ENCODE measurements around the gene NOL11.
"Not testable (repeated sequence)": the region's sequence is repeated elsewhere in the genome, so short reads cannot be mapped to it uniquely, and the experiment has no call there.

Gene NOL11

GRCh38 chr17:67756766-67757165 lies 39.0 kb downstream of the NOL11 start:
- DNase-seq = not testable (repeated sequence)

DNA sequence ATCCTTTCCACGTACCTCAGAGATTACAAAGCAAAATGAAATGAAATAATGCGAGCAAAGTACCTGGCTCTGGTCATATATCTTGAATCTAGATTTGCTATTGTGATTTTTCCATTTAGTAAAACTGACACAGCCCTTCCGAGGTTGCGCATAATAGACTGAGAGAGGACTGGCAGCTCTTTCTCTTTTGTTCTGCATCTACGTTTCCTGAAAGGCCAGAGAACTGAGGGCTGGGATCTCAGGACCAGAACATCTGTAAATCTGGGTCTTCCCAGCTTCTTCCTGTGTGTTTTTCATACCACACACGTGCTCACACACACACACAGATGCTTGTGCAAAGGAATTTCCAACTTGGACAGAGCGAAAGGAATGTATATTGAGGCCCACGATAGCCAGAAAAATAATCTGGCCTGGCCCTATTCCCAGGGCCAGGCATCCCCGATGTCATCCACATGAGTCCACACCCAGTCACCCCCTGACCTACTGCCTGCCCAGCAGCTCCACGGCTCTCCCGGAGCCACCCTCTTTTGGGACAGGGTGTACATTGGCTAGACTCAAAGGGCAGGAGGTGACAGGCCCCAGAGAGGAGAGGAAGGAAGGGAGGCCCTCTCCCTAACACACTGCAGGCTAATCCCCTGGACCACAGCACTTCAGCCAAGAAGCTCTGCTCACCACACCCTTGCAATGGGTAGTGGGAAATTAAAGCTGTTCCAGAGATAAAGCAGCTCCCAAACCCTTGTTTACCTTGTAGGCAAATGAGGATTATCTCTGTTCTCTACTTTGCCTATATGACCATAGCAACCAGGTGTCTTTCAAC lies 41.8 kb downstream of the NOL11 start:
- peak; percentile 68 for DNase-seq

DNA sequence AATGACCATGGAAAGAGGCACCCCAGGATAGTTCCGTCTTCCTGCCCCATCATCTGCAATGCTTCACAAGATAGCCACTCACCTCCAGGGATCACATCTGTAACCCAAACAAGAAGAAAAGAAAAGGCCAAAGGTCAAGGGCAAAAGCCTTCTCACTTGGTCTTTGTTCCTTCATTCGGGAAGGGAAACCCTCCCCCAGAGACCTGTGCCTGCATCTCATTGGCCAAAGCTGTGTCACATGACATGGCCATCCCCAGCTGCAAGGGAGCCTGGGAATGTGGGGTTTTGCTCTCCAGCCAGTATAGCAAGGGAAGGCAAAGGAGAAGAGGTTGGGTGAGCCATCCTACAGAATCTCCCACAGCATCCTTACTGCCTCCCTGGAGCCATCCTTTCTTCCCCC lies 47.9 kb downstream of the NOL11 start:
- DNase-seq = no peak

- DNase-seq = no peak
These were observed 51.5 kb downstream of the NOL11 start for GRCh38 chr17:67769231-67769630.

GRCh38 chr17:67770539-67770938 lies 52.8 kb downstream of the NOL11 start:
- DNase-seq = no peak

DNA sequence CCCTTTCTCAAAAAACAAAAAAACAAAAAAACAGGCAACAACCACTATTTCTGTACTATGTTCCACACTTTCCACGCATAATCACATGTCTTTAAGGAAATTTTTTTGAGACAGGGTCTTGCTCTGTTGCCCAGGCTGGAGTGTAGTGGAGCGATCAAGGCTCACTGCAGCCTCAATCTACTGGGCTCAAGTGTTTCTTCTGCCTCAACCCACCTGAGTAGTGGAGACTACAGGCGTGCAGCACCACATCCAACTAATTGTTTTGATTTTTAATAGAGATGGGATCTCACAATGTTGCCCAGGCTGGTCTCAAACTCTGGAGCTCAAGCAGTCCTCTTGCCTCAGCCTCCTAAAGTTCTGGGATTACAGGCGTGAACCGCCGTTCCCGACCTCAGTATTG lies 54.9 kb downstream of the NOL11 start:
- DNase-seq = no peak

- DNase-seq = no peak
These were observed 55.5 kb downstream of the NOL11 start for GRCh38 chr17:67773246-67773645.

DNA sequence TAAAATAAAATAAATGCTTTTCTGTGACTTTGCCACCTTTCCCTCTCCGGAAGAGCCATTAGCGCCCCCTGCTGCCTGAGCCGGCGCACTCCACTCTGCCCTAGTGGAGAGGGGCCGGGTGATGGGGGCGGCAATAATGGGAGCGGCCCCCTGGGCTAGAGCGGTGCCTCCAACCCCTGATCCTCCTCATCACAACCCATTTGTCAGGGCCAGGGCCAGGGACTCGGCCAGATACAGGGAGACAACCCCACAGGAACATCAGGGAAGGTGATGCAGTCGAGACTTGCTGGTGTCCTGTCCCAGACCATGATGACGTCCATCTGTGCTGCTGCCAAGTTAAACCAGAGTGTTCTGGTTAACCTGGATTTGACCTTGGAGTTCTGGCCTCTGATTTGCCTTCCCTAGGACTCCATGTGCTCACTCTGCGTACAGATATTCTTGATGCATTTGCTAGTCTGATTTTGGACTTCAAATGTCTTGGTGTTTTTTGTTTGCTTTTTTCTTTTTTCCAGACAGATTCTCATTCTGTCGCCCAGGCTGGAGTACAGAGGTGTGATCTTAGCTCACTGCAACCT lies 61.4 kb downstream of the NOL11 start:
- DNase-seq = peak; percentile 61

DNA sequence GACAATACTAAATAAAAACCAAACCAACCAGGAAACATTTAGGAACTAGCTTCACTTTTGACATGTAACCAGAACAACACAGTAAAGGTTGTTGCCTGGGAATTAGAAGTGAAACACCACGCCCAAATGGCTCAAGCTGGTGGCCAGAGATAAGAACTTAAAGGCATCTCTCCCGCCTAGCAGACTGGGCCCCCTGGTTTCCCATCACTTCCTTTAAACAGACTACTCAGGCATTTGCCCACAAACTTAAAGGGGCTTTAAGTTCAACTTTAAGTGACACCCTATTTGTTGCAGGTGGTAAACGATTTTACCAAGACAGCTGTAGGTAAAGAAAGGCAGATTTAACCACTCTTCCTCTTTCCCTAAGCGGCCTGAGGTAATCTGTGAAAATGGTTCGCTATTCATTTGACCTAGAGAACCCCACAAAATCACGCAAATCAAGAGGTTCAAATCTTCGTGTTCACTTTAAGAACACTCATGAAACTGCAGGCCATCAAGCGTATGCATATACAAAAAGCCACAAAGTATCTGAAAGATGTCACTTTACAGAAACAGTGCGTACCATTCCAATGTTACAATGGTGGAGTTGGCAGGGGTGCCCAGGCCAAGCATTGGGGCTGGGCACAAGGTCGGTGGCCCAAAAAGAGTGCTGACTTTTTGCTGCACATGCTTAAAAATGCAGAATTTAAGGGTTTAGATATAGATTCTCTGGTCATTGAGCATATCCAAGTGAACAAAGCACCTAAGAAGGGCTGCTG lies 66.8 kb downstream of the NOL11 start:
- DNase-seq = no peak

- no peak for DNase-seq
These were observed 67.4 kb downstream of the NOL11 start for GRCh38 chr17:67785122-67785477.

DNA sequence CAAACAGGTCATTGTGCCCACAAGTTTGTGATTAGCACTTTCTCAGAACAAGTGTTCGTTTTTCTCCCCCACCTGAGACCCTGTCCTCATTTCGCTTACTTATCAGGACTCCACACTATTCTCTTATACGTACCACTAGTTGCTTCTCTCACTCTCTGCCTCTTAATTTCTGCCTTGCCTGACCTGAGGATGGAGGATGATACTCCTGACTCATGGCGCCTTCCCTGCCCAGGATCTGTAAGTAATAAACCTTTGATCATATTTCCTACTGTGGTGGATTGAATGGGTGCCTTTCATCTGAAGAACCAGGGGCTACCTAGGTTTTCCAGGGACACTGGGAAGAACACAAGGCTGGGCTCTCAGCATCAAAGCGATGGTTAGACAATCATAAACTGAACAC lies 67.8 kb downstream of the NOL11 start:
- DNase-seq = no peak

Measured in right forelimb (tissue), 1 donor.